Hypothalamus (tissue), 51 donors: Measurements from ENCODE around the gene OXA1L.
"Not testable (repeated sequence)": the region's sequence is repeated elsewhere in the genome, so short reads cannot be mapped to it uniquely, and the experiment has no call there.

ENCODE experiments used
- DNase-seq, 51 donors: peaks; one replicate each; lab custom pipeline; 2025; lab: John Stamatoyannopoulos, UW

OXA1L gene

DNA sequence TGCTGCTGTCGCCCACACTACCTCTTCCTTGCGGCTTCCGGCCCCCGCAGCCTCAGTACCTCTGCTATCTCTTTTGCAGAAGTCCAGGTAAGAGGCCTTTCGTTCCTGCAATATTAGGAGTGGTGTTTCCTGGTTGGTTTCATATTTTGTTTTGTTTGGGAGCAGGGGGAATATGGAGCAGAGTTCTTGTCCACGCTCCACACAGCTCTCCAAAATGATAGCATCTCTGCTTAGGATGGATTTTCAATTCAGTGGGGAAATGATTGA, 768 bp downstream of the OXA1L start:
- no peak for DNase-seq

DNA sequence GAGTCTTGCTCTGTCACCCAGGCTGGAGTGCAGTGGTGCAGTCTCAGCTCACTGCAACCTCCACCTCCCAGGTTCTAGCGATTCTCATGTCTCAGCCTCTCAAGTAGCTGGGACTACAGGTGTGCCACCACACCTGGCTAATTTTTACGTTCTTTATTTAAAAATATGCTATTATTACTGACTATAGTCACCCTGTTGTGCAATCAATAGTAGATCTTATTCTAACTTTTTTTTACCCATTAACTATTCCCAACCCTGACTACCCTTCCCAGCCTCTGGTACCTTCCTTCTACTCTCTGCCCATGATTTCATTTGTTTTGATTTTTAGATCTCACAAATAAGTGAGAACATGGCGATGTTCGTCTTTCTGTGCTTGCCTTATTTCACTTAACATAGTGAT, 2.5 kb downstream of the OXA1L start:
- no peak for DNase-seq

DNA sequence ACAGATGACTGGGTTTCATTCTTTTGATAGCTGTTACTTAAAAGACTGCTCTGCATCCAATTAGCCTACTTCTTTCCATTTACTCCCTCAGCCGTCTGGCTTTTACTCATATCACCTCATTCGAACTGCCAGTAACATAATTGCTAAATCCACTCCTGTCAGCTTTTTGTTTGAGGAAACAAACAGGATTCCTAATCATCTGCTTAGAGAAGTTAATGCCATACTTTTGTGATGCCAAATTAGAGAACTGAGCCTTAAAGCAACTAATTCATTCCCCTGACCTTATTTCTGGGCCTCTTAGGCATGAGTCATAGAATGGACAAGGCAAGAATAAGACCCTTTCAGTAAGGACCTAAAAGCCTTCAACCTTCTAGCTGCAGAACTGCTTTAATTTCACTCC, 2.9 kb downstream of the OXA1L start:
- no peak for DNase-seq

DNA sequence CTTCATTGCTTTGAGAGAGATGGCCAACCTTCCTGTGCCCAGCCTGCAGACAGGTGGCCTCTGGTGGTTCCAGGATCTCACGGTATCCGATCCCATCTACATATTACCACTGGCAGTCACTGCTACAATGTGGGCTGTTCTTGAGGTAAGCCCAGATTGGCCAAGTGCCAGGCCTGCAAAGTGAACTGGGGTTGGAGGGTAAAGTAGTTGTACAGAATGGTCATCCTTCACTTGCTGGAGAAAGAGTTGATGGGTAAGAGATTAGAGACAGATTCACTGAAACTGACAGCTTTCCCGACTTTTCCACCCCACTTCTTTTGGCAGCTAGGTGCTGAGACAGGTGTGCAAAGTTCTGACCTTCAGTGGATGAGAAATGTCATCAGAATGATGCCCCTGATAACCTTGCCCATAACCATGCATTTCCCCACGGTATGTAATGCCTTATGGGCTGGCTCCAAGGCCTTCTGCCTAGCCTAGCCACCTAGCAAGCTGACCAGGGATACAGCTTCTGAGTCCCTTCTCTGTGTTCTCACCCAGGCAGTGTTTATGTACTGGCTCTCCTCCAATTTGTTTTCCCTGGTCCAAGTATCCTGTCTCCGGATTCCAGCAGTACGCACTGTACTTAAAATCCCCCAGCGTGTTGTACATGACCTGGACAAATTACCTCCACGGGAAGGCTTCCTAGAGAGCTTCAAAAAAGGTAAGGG, 4.1 kb downstream of the OXA1L start:
- no peak for DNase-seq

DNA sequence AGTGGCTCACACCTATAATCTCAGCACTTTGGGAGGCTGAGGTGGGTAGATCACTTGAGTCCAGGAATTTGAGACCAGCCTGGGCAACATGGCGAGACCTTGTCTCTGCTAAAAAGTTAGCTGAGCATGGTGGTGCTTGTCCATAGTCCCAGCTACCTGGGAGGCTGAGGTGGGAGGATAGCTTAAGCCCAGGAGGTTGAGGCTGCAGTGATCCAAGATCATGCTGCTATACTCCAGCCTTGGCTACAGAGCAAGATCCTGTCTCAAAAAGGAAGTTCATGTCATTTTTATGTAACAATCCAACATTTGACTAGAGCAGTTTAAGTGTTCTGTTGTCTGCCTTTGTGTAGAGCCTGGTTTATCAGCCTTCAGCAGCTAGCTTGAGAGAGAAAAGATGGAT, 6.2 kb downstream of the OXA1L start:
- no peak for DNase-seq

DNA sequence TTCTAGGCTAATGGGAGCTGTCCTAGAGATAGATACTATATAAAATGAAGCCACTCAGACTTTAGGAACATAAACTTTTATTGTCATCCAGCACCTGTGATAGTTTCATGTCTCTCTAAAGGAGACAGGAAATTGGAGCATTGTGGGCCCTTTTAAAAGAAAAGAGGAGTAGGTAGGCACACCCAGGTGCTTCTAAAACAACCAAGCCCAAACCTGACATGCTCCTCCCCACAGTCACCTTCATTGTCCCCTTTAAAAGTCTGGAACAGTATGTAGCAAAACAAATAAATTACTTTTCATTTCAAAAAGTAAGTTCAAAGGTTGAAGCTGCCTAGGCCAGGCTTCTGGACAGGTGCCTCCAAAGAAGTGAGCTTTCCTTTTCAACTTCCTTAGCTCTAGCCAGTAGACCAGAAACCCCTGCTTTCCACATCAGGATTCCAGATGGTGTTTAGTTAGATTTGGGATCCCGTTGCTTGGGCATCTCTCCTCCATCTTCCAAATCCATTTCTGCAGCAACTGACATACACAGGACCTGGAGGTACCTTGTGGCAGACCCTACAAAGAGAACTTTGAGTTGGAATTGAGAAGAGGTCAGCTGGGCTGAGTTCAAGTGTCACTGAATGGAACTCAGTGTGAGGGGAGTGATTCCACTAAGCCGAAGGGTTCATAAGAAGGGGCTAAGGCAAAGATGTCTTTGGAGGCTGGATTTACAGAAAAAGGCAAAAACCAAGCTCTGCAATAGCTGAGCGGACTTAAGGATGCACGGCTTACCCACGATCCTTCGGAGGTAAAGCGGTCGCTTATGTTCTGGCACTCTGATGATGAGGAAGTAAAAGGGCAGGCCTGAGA, 6.9 kb downstream of the OXA1L start:
- DNase-seq, result no peak

DNA sequence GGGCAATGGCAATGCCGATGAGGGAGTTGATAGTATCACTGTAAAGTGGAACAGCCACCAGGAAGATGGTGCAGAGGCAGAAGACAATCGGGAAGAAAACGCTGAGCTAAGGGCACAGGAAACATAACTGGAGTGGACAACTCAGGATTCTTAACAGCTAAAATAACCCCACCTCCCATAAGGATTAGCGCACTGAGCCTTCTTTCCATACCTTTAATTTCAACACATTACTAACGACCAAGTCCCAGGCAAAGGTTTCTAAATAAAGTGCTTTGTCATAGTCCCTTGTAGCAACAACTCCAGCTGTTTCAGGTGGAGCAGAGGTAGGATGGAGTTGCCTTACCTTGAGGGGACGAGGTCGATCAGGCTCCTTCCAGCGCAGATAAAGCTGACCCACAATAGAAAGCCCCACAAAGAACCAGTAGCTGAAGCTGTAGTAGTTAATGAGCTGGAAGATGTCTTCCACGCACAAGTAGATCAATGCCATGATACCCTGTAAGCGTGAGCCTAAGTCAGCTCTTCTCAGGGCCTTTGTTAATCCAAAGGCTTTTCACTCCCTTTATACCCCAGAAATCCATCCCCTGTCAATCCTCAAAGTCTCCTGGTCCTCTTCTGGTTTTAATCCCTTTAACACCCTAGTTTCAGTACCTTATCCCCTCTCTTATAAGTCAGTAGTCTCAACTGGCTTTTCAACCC, 7.7 kb downstream of the OXA1L start:
- no peak for DNase-seq

DNA sequence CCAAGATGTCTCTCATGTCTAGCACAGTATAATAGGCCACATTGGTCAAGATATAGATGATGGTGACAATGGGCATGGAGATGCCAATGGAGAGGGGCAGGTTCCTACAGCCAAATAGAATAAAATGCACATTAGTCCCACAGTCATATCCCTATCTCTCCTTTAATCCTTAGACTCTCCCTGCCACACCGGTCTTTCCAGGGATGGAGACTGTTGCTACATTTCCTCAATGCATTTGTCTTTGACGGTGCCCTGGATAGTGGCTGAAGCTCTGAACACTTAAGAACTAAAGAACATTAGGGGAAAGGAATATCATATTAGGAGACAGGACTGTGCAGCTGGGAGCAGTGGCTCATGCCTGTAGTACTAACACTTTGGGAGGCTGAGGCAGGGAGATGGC, 9.7 kb downstream of the OXA1L start:
- no peak for DNase-seq

DNA sequence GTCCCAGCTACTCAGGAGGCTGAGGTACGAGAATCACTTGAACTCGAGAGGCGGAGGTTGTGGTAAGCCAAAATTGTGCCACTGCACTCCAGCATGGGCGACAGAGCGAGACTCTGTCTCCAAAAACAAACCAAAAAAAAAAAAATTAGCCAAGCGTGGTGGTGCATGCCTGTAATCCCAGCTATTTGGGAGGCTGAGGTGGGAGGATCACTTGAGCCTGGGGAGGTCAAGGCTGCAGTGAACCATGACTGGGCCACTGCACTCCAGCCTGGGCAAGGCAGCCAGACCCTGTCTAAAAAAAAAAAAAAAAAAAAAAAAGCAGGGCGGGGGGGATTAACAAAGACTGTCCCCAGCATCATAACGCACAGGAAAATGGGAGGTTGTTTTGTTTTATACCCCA, 10.4 kb downstream of the OXA1L start:
- DNase-seq, result not testable (repeated sequence)

DNA sequence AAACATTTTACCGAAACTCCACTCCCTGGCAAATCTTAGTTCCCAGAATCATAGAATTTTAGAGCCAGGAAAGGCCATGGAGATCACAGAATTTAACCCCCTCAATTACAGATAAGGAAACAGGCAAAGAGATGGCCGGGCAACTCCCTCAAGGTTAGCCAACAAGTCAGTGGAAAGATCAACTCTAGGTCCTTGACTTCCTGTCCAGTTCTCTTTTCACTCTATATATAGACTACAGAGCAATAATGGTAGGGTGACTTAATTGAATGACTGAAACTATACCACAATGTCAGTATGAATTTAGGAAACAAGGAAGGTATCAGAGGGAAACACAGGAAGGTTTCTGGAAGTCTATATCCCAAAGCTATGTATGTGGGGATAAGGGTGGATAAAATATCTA, 11.6 kb downstream of the OXA1L start:
- no peak for DNase-seq

DNA sequence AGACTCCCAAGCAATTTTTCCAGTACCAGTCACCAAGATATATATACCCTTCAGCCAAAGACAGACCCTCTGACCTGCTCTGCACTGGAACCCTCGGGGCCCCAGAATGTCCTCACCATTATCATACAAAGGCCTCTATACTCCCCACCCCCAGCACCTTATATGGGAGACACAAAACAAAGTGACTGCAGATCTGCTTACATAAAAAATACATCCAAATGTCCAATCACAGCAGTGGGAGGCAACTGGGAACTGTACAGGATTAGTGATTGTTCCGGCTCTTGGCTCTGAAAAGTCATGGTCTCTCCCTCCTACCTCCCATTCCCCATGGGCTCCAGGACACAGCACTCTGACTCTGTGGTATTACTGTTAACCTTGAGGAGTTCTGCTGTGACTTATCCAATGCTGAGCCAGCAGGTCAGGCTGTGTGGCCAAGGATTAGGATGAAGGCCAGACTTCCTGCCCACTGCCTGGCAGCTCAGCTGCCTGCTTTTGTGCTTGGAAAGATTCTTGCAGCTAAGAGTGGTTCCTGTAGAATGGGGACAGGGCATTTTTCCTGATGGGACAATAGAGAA, 13.7 kb downstream of the OXA1L start:
- DNase-seq, result peak in 2 of 51 donors; percentile 6 to 30

DNA sequence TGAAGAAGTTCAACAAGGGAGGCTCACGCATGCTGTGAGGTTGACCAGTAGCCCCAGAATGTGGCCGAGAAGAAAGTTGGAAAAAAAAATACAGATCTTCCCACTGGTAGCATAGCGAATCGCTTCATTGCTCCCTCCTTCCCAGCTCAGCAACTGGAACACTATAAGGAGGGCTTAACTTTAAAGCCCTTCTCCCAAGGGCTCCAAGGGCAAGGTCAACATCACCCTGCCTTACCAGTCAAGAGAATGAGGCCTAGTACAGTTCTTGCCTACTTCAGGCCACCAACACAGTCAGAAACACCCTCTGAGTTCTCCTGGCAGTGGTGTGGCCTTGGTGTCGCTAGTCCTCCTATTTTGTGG, 14.4 kb downstream of the OXA1L start:
- DNase-seq, result no peak

DNA sequence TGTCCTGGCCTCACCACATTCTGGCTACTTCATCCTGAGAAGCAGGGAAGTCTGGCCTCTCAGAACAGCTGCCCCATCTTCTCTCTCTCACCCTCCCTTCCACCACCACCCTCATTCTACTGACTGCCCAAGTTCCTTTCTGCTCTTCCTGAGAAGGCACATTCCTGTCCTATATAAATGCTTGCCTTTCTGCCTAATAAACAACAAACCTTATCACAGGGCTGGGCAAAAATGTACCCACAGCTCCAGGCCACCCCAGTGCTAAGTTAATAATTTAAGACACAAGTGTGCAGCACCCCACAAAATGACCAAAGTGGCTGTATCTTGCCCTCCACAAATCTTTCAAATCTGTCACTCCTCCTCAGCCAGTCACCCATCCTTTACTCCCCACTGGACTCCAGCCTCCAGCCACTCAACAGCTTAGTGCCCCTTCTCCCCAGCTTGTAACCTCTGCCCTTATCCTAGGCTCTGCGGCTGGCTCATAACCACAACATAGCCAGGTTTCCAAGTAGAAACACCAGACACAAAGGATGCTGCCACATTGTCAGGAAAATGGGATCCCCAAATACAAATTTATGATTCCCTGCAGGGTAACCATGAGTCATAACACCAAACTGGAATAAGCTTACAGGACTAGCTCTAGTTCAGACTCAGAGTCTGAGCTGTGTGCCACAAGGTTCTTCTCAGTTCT, 15.0 kb downstream of the OXA1L start:
- DNase-seq, result no peak

DNA sequence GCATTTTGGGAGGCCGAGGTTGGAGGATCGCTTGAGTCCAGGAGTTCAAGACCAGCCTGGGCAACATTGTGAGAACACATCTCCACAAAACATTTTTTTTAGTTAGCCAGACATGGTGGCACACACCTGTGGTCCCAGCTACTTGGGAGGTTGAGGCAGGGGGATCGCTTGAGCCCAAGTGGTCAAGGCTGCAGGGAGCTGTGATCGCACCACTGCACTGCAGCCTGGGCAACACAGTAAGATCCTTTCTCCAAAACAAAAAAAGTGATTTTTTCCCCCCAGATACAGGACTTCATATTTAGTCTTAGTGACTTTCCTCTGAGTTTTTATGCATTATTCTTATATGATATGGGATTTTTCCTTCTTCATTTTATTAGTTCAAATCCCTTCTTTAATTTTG, 20.2 kb downstream of the OXA1L start:
- no peak for DNase-seq

DNA sequence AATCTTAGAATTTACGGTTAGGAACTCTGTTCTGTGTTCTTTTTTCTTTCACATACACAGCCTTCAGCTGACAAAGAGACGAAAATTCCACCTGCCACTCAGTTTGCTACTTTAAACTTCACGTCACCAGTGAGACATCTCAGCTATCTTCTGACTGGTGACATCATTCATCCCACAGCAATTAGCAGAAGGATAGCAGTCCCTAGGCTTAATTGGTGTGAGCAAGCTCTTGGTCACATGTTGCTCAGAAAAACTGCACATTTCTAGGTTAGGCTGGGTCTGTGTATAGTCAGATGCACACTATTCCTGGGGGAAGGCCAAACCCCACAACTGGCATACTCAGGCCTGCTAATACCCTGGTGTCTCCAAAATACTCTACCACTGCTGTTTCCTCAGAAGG, 24.8 kb downstream of the OXA1L start:
- DNase-seq, result peak in 1 of 51 donors; percentile 9

DNA sequence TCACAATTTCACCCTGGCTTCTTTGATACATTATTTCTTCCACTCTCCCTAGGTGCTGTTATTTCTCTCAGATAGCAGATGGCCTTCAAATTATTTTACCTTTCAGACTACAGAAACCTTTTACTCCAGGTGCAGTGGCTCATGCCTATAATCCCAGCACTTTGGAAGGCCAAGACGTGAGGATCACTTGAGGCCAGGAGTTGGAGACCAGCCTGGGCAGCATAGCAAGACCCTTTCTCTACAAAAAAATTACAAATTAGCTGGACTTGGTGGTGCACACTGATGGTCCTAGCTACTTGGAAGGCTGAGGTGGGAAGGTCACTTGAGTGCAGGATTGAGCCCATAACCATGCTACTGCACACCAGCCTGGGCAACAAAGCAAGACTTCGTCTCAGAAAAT, 25.7 kb downstream of the OXA1L start:
- no peak for DNase-seq

DNA sequence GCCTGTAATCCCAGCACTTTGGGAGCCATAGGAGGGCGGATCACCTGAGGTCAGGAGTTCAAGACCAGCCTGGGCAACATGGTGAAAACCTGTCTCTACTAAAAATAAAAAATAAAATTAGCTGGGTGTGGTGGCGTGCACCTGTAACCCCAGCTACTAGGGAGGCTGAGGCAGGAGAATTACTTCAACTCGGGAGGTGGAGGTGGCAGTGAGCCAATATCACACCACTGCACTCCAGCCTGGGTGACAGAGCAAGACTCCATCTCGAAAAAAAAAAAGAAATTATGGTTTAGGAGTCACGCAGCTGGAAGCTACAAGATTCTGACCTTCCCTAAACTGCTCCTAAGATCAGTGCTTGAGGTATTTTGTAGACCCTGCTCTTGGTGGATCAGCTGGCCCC, 27.1 kb downstream of the OXA1L start:
- DNase-seq, result not testable (repeated sequence)

DNA sequence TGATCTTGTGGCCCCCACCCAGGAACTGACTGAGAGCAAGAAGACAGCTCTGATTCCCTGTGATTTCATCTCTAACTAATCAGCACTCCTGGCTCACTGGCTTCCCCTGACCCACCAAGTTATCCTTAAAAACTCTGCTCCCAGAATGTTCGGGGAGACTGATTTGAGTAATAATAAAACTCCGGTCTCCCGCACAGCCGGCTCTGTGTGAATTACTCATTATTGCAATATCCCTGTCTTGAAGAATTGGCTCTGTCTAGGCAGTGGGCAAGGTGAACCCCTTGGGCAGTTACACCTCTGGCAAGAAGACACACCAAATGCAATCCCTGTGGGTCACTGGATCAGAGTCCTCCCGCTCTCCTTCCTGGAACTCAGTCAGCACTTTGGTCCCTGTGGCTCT, 27.5 kb downstream of the OXA1L start:
- no peak for DNase-seq

DNA sequence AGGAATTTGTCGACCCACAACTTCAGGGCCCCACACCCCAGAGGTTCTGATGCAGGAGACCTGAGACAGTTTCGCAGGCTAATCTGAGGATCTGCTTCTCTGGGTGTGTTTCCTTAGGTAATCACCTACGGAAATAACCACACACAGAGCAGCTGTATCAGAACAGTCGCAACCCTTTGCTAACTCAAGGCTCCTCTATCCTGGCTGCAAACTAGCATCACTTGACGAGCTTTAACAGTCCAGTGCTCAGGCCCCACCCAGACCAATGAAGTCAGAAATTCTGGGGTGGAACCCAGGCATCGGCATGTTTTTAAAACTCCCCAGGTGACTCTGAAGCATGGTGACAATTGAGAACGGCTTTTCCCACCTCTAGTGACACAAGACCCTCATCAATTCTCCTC, 28.1 kb downstream of the OXA1L start:
- no peak for DNase-seq

DNA sequence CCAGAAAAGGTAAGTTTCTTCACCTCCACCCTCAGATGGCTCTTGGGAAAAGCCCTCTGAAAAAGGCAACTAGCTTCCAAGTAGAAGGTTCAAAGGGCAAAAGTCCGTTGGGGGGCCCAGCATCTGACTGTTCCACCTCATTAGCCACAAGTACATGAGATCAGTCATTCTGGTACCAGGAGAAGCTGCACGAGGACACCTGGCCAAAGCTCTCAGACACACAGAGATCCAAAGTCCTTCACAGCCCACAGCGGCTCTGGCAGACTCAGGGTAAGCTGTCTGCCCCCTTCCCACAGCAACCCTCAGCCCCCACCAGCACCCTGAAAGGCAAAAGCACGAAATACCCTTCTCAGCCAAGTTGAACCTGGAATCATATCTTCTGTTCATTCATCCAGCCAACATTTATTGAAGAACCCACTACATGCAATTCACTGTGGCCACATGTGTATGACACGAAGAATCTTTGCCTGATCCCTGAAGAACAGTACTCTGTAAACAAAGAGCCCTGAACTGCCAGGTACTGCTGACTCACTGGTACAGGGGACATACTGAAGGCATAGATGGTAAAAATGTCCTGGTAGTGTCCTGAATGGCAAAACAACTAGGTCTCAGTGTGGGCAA, 29.7 kb downstream of the OXA1L start:
- no peak for DNase-seq
